HG02852 (cell line): ENCODE results near the gene MAP3K4.
A peak's percentile ranks its signal among the peaks of the same experiment; 100 is the strongest.

Experiments
- ATAC-seq: cut with Tn5 transposase; IDR thresholded peaks from one replicate; pipeline ENCODE4 v1.9.1; 2021; ENCODE audit warnings: mild to moderate bottlenecking, moderate library complexity; ENCODE audit not compliant: unreplicated experiment

Gene MAP3K4

GRCh38 chr6:161001421-161001820, 9.9 kb downstream of the MAP3K4 start:
- ATAC-seq: no peak

- ATAC-seq: no peak
Observed at GRCh38 chr6:161003336-161003735, 11.8 kb downstream of the MAP3K4 start.

DNA sequence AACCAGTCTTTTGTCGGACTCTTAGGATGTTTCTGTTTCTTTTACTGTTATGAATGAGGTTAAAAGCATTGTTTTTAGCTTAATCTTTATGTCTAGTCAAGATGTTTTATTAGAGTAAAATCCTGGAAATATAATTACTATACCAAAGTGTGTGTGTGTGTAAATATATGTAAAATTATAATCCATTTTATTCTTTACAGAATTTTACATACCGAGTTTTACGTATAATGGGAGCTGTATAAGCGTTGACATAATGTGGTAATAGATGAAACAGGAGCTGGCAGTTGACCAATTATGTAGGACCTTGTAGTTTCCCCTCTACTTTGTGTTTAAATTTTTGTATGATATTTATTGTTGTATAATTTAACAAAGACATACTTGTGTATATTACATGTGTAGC, 16.7 kb downstream of the MAP3K4 start:
- ATAC-seq: no peak

DNA sequence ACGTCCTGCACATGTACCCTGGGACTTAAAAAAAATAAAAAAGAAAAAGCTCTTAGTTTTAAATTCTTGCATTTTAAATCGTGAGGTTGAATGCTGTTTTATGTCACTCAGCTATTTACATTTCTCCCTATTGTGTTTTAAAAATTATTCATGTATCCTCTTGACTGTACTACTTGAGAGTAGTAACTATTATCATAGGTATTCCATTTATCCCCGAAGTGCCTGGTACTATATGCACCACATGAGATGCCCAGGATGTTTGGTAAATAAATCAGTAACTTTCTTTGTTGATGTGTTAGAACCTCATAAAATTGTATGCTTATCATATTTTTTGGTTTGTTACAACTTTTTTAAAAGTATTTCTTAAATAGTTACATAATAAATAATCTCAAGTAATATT, 18.4 kb downstream of the MAP3K4 start:
- ATAC-seq: no peak

DNA sequence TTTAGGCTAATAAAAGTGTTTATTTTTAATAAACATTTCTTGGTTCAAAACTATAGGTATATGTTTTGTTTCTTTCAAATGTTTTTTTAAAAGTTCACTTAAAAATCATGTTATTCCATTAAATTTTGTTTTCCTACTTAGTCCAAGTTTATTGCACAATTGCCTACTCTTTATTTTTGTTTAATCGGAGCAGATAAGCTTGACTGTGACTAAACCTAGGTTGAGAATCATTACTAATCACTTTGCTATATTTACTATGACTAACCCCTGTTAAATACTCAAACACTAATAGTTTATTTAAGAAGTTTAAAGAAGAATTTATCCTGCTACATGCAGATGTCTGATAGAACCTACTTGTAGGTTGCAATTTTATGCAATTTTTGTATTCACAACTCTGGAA, 18.8 kb downstream of the MAP3K4 start:
- no peak for ATAC-seq

DNA sequence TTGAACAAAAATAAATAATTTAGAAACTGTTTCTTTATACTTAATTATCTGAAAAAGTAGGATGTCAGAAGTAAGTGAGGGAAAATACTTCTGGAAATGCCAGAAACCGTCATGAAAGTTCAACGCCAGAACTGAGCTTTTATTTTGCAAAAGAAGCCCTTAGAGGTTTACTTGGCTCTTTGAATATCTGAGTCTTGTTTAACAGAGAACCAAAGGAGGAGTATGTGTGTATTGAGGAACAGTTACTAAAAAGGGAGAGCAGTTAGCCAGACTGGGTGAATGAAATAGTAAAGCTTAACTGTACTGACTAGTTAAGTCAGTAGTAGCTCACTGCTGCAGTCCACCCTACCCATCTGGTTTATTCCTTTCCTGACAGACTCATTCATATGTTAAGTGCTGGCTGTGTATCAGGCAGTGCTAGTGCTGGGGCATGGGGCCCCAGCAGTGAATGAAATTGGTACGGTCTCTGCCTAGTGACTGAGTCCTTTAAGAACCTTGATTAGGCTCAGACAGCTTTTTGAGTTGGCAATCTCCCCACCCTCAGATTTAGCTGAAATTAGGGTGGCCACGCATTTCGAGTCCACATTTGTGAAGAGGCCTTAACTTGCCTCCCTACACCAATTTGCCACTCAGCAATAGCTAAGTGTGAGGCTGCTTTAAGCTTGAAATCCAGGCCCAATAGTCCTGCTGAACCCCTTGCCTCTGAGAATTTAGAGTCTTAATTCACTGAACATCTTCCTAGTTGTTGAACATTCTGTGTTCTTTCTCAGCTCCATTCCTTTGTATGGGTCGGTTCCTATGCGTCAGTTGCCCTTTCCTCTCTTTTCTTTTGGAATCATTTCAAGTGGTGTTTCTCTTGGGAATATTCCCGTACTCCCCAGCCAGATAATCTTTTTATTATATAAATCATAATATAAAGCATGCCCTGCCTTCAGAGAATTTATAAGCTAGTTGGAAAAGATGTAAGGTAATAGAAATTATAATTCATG, 20.2 kb downstream of the MAP3K4 start:
- ATAC-seq: no peak

DNA sequence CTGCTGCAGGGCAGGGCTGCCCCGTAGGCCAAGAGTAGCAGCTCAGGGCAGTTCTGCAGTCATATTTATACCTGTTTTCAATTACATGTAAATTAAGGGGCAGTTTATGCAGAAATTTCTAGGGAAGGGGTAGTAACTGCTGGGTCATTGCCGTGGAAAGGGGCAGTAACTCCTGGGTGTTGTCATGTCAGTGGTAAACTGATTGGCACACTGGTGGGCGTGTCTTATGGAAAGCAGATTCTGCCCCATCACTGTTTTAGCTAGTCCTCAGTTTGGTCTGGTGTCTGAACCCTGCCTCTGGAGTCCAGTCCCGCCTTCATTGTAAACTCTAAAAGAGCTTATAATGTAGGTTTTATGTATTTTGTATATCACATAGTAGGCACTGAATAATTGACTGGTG, 22.1 kb downstream of the MAP3K4 start:
- no peak for ATAC-seq

GRCh38 chr6:161017766-161018564, 26.4 kb downstream of the MAP3K4 start:
- no peak for ATAC-seq

GRCh38 chr6:161019324-161019839, 27.8 kb downstream of the MAP3K4 start:
- no peak for ATAC-seq

GRCh38 chr6:161021543-161021942, 30.0 kb downstream of the MAP3K4 start:
- no peak for ATAC-seq

DNA sequence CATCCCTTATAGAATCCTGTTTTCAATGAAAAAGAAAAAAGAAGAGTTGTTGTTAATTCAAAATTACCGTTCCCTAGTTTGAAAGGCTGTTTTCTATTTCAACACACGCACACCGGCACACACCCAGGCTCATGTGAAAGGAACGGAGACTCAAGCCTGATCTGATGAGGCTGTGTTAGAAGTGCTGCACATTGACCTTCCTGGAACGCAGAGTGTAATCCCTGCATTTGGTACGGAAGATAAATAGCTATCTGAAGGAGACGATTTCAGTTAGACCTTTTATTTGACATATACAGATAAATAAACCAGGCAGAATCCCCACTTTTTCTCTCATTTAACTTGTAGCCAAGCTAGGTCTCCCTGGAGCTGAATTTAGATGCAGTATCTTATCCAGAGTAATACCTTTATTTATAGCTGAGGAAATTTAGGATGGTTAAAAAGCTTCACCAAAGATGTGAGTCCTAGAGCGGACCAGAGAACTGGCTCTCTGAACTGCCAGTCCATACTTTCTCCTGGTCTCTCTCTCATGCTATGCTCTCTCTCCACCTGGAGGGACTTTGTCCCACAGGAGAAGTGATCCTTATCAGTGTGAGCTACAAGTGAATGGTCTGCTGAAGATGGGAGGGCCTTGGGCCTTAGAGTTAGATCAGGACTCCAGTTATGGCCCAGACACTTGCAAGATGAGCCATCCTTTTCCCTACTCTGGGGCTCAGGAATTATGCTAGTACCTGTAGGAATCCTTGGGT, 30.6 kb downstream of the MAP3K4 start:
- no peak for ATAC-seq

- ATAC-seq: no peak
Observed at GRCh38 chr6:161023316-161023715, 31.7 kb downstream of the MAP3K4 start.

- no peak for ATAC-seq
Observed at GRCh38 chr6:161024364-161024920, 32.9 kb downstream of the MAP3K4 start.

- ATAC-seq: no peak
Observed at GRCh38 chr6:161027385-161027784, 35.8 kb downstream of the MAP3K4 start.

DNA sequence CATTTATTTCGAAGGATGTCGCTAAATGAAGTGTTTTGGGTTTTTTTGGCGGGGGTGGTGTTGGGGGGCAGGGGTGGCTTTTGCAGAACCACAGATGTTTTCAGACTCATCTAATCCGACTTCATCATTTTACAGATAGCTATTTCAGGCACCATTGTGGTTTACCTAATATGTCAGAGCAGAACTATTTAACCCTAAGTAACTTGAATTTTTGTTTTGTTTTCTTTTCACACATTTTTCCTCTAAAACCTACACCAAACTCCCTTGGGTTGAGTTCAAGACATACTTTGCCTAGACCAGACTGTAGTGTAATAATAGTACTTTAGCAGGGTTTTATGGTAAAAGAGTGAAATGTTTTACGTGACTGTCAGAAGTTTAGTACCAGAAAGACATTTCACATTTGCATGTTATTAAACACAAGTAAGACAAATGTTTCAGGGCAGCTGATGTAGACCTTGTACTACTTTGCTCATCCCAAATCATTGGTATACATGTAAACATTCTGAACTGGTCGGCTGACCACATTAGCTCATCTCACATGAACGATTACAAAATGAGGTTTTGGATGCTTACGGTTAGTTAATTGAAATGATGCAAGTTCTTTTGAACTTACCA, 37.7 kb downstream of the MAP3K4 start:
- peak; percentile 87 for ATAC-seq

DNA sequence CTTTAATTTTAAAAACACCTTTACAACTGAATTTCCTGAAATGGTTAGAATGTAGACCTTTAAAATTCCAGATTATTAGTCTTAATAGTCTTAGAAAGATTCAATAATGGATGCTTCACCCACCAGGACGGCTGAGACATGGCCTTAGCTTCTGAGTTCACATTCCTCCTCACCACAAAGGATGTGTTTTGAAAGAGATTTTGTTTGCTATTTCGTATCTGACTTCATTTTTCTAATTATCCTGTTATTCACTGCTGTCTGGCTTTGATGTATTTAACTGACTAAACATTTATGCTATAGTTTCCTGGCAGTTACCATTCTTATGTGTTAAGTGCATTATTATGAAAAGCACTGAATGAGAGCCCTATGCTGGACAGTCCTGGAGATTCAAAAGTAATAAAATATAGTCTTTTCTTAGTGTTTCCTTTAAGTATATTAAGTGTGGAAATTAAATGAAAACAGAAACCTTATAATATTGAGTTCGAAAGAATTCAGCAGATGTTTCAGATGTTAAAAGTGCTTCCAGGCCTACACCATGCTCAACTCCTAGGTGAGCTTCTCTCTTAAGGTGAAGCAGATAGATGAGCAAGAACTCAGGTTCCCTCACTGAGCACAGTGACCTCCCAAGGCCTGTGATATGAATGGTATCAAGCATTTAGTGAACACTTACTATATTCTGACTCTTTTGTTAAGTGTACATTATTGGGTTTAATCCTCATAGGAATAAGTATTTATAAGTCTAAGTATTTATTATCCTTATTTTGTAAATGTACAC, 40.3 kb downstream of the MAP3K4 start:
- no peak for ATAC-seq

GRCh38 chr6:161033667-161034066, 42.1 kb downstream of the MAP3K4 start:
- no peak for ATAC-seq

DNA sequence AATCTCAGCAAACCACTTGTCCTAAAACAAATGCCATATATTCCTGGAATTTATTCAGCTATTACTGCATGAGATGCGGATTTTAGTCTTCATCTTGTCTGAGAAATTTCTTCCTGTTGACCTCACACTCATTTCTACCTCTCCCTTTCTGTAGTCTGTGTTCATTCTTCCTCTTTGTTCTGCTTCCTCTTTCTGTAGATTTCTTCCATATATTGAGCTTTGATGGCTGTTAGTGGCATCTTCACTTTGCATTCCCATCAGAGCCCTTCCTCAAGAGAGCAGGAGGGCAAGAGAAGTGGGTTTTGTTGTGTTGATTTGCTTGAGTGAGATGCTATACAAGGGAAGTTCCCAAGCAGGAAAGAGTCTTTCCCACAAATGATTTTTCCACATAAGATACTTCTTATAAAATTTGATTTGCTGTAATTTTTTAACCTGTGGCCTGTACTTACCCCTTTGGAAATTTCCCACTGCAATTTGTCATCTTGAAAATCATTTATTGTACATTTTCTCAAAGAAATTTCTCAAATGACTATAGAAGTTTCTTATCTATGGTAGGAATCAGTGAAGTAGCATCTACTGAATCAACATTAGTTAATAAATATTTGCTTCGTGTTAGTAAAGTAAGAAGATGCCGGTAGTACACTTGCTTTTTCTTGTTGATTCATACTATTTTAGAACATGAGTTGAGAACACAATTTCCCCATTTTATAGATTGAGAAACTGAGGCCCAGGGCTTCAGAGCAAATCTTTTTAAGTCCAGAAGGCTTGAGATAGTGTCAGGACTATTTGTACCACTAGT, 43.8 kb downstream of the MAP3K4 start:
- peak; percentile 36 for ATAC-seq

GRCh38 chr6:161035981-161036263, 44.4 kb downstream of the MAP3K4 start:
- no peak for ATAC-seq
